H1 (cell line): ENCODE data around the gene KPNA6. TPM values are rescaled to one million over a fixed set of nuclear protein-coding genes. Genes with fewer than 3 reads are reported as not detected.
A peak's percentile ranks its signal among the peaks of the same experiment; 100 is the strongest.

Source experiments
- CTCF ChIA-PET: fragments of 300-600 bp; sonication (Branson Sonifier 250); formaldehyde crosslinking; loops from one replicate; lab custom pipeline; 2021; ENCODE audit not compliant: partially characterized antibody; lab: Charles Lee
- POLR2A ChIA-PET: fragments of 300-600 bp; sonication (Branson Sonifier 250); formaldehyde crosslinking; loops from one replicate; lab custom pipeline; 2021; ENCODE audit warnings: inconsistent platforms; ENCODE audit not compliant: partially characterized antibody; lab: Charles Lee
- DNase-seq, 2 experiments: peaks; one replicate each; pipeline versions ENCODE4 v3.0.0 to v3.0.0-alpha.2; 2010 to 2022; ENCODE audit warnings: low spot score in 2 of 2, low read depth in 1 of 2, mixed read lengths in 1 of 2
- FAIRE-seq: peaks from 2 replicates; lab custom pipeline; 2011; peaks lifted over from hg19 to GRCh38; lab: Jason Lieb, UNC
- H2AFZ ChIP-seq: 2 replicates; pipeline ENCODE4 v1.8.1; 2012; ENCODE audit warnings: low read length, inconsistent platforms
- H2AK5ac ChIP-seq: 2 replicates; pipeline ENCODE4 v1.6.1; 2013; ENCODE audit warnings: low read depth, low read length
- H2BK120ac ChIP-seq: replicated peaks from 2 replicates; pipeline ENCODE3; 2013; ENCODE audit warnings: low read depth, low read length, inconsistent platforms
- H2BK12ac ChIP-seq: 2 replicates; pipeline ENCODE4 v1.6.1; 2013; ENCODE audit warnings: low read depth, low read length
- H2BK15ac ChIP-seq: 2 replicates; pipeline ENCODE4 v1.6.1; 2013; ENCODE audit warnings: low read length
- H2BK20ac ChIP-seq: 2 replicates; pipeline ENCODE4 v1.6.1; 2013; ENCODE audit warnings: low read length
- H2BK5ac ChIP-seq: 2 replicates; pipeline ENCODE4 v1.6.1; 2013; ENCODE audit warnings: low read depth, low read length
- H3K14ac ChIP-seq: 2 replicates; pipeline ENCODE4 v1.6.1; 2013; ENCODE audit warnings: inconsistent platforms; ENCODE audit not compliant: insufficient read length
- H3K18ac ChIP-seq: 2 replicates; pipeline ENCODE4 v1.6.1; 2013; ENCODE audit warnings: low read length; ENCODE audit errors: extremely low read depth
- H3K23ac ChIP-seq: 2 replicates; pipeline ENCODE4 v1.6.1; 2013; ENCODE audit warnings: inconsistent platforms; ENCODE audit not compliant: insufficient read length
- H3K23me2 ChIP-seq: 2 replicates; pipeline ENCODE4 v1.6.1; 2013; ENCODE audit warnings: low read depth, low read length
- H3K27ac ChIP-seq: 2 replicates; pipeline ENCODE4 v1.6.1; 2011; ENCODE audit warnings: low read depth, low read length, inconsistent platforms
- H3K27me3 ChIP-seq, 4 experiments: replicated peaks in 1 of 4; 1 replicate in 1 of 4; 2 replicates in 3 of 4; pipeline versions ENCODE4 v1.6.1 to v1.8.1; 2011 to 2013; ENCODE audit warnings: low read length in 3 of 4, mild to moderate bottlenecking in 3 of 4, inconsistent platforms in 2 of 4, mixed read lengths in 2 of 4, moderate library complexity in 1 of 4; ENCODE audit not compliant: control insufficient read depth in 3 of 4, insufficient read depth in 3 of 4; ENCODE audit errors: extremely low read depth in 1 of 4
- H3K36me3 ChIP-seq, 4 experiments: 2 replicates each; pipeline versions ENCODE4 v1.6.1 to v1.8.1; 2011 to 2013; ENCODE audit warnings: mild to moderate bottlenecking in 4 of 4, low read length in 3 of 4, moderate library complexity in 2 of 4, control low read depth in 1 of 4, inconsistent platforms in 1 of 4; ENCODE audit not compliant: insufficient read depth in 4 of 4, control insufficient read depth in 2 of 4
- H3K4ac ChIP-seq: replicated peaks from 2 replicates; pipeline ENCODE3; 2013; ENCODE audit warnings: low read length, low read depth, mixed read lengths, inconsistent platforms; ENCODE audit not compliant: insufficient read length
- H3K4me1 ChIP-seq, 4 experiments: replicated peaks in 1 of 4; 1 replicate in 1 of 4; 2 replicates in 3 of 4; pipeline versions ENCODE4 v1.6.1 to v1.8.1; 2011 to 2013; ENCODE audit warnings: low read length in 3 of 4, inconsistent platforms in 2 of 4, mixed read lengths in 1 of 4; ENCODE audit not compliant: insufficient read depth in 4 of 4, control insufficient read depth in 3 of 4
- H3K4me2 ChIP-seq, 2 experiments: 2 replicates each; pipeline versions ENCODE4 v1.6.1 to v1.8.1; 2011 to 2013; ENCODE audit warnings: low read depth in 2 of 2, low read length in 2 of 2, control low read depth in 1 of 2, inconsistent platforms in 1 of 2, mild to moderate bottlenecking in 1 of 2; ENCODE audit not compliant: insufficient read depth in 1 of 2
- H3K4me3 ChIP-seq, 4 experiments: fragments of 200-600, 300-600 bp in 1 of 4; sonication (generic), shearing (Covaris generic), sonication (Bioruptor Twin) in 1 of 4; 2 replicates each; pipeline versions ENCODE4 v1.5.1 to v1.8.1; 2011 to 2016; ENCODE audit warnings: low read length in 4 of 4, low read depth in 3 of 4, control low read depth in 2 of 4, inconsistent platforms in 2 of 4, mild to moderate bottlenecking in 2 of 4, mixed read lengths in 1 of 4, moderate library complexity in 1 of 4; ENCODE audit not compliant: insufficient read depth in 2 of 4; ENCODE audit errors: extremely low read depth in 1 of 4
- H3K56ac ChIP-seq: replicated peaks from 2 replicates; pipeline ENCODE3; 2013; ENCODE audit warnings: low read depth, mild to moderate bottlenecking, mixed read lengths, low read length, inconsistent platforms; ENCODE audit not compliant: insufficient read length
- H3K79me1 ChIP-seq: 2 replicates; pipeline ENCODE4 v1.6.1; 2013; ENCODE audit warnings: low read depth, low read length, control low read depth
- H3K79me2 ChIP-seq, 2 experiments: 2 replicates each; pipeline versions ENCODE4 v1.6.1 to v1.8.1; 2012 to 2013; ENCODE audit warnings: low read length in 2 of 2, mild to moderate bottlenecking in 2 of 2, inconsistent platforms in 1 of 2; ENCODE audit not compliant: insufficient read depth in 2 of 2, control insufficient read depth in 1 of 2
- H3K9ac ChIP-seq, 4 experiments: replicated peaks in 1 of 4; 1 replicate in 1 of 4; 2 replicates in 3 of 4; pipeline versions ENCODE4 v1.6.1 to v1.8.1; 2011 to 2013; ENCODE audit warnings: low read depth in 3 of 4, low read length in 3 of 4, control low read depth in 2 of 4, mild to moderate bottlenecking in 2 of 4, moderate library complexity in 2 of 4, inconsistent platforms in 1 of 4; ENCODE audit errors: extremely low read depth in 1 of 4
- H3K9me3 ChIP-seq, 2 experiments: 2 replicates each; pipeline versions ENCODE4 v1.6.1 to v1.8.1; 2012 to 2013; ENCODE audit warnings: mild to moderate bottlenecking in 2 of 2, moderate library complexity in 2 of 2, control low read depth in 1 of 2, inconsistent platforms in 1 of 2, low read depth in 1 of 2, low read length in 1 of 2, mixed read lengths in 1 of 2; ENCODE audit not compliant: insufficient read depth in 2 of 2
- H4K20me1 ChIP-seq, 2 experiments: replicated peaks in 1 of 2; 2 replicates each; pipeline versions ENCODE3 to v1.8.1; 2011 to 2013; ENCODE audit warnings: inconsistent platforms in 2 of 2, low read length in 2 of 2, mild to moderate bottlenecking in 1 of 2; ENCODE audit not compliant: insufficient read depth in 2 of 2, control insufficient read depth in 1 of 2
- H4K5ac ChIP-seq: 2 replicates; pipeline ENCODE4 v1.6.1; 2013; ENCODE audit warnings: low read length, low read depth, mixed read lengths, inconsistent platforms; ENCODE audit not compliant: insufficient read length
- H4K8ac ChIP-seq: 2 replicates; pipeline ENCODE4 v1.8.0; 2013; ENCODE audit warnings: mild to moderate bottlenecking, moderate library complexity, low read length, inconsistent platforms; ENCODE audit not compliant: insufficient read depth; ENCODE audit errors: extremely low read depth
- H4K91ac ChIP-seq: replicated peaks from 2 replicates; pipeline ENCODE3; 2013; ENCODE audit warnings: low read length, mixed read lengths, inconsistent platforms; ENCODE audit not compliant: insufficient read length
- POLR2A ChIP-seq, 2 experiments: IDR thresholded peaks; 1 replicate in 1 of 2; 2 replicates in 1 of 2; pipeline ENCODE4 v1.6.1; 2011; ENCODE audit warnings: low read depth in 2 of 2, low read length in 2 of 2, mild to moderate bottlenecking in 2 of 2; ENCODE audit errors: control extremely low read depth in 1 of 2
- POLR2AphosphoS5 ChIP-seq: IDR thresholded peaks from 2 replicates; pipeline ENCODE4 v1.6.1; 2011; ENCODE audit warnings: low read depth, low read length
- WGBS, 2 experiments: shearing (Covaris generic) in 1 of 2; methylation state at CpG; one replicate each; pipeline versions ENCODE4 v1.1.6 to v1.1.7; 2013 to 2015; ENCODE audit warnings: low lambda C conversion rate in 2 of 2, mixed read lengths in 2 of 2, inconsistent platforms in 1 of 2, low coverage in 1 of 2, missing lambda C conversion rate in 1 of 2; ENCODE audit not compliant: insufficient replicate concordance in 2 of 2, insufficient coverage in 1 of 2, insufficient read length in 1 of 2; ENCODE audit errors: extremely low coverage in 1 of 2, missing lambda C conversion rate in 1 of 2; 5-methylcytosine and 5-hydroxymethylcytosine counted together
- polyA plus RNA-seq, 7 experiments: library from polyadenylated mRNA; depleted of rRNA in 3 of 7; stranded (reverse) in 5 of 7; unstranded in 2 of 7; fragments of >200 nt in 5 of 7; fragments of 200-250 nt in 2 of 7; gene quantifications; 1 replicate in 5 of 7; 2 replicates in 1 of 7; 4 replicates in 1 of 7; pipeline versions ENCODE4 v1.2.1 to v1.2.3, GENCODE V29; 2011 to 2013; ENCODE audit warnings: missing spikeins in 2 of 7, mixed read lengths in 2 of 7
- total RNA-seq: library from RNA; stranded (reverse); fragmentation: NEBNext Ultra II Directional; extraction: Animal tissue kit (Norgen Biotek cat#: 25700); gene quantifications from 2 replicates; pipeline ENCODE4 v1.2.1, GENCODE V29; 2021

Gene KPNA6
- total and polyA plus RNA-seq, 2 of the 8 experiments (the other 6 are each of a cell fraction or from before 2014, with no cell fraction given): 24.2 to 120 TPM

DNA sequence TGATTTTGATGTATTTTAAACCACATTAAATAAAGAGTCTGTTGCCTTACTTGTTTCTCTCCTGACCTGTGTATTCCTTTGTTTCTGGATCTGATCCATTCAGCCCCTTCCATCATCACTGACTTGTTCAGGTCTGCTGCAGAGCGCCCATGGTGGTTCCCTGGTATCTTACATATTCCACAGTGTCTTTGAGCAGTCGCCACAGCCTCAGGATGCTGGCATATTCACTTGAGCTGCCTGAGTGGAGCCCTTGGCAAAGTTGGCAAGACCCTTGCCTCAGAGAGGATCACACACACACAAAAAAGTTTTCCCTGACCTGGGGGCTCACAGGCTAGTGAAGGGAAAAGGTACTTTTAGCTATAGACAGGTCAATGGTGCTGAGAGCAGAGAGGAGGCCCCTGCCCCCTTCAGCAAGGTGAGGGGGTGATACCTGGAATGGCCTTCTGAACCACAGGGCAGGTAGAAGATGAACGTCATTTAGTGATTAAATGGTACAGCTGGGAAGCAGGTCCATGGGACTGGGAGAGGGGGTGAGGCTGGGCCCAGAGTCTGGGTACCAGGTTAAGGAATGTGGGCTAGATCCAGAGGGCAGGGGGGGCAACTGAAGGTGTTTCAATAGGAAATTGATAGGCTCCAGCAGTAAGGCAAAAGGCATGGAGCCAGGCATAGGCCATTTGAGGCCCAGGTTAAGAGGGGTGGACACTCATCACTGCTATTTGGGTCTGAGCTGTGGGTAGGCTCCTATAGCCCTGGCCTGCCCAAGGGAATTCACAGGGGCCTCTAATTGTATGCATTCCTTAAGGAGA is 90.6 kb downstream of the KPNA6 start:
- Histone ChIP-seq H3K56ac (no peak overlapping the region), H3K27ac (no peak overlapping the region), H4K8ac (no peak overlapping the region), H3K79me2 (no peaks in the 10 kb centered on the region), H2BK20ac (no peak overlapping the region), H3K4me1 (peaks cover 13 to 28% (median 18%) of the 10 kb centered on the region in 4 experiments), H4K5ac (no peak overlapping the region), H3K4me2 (peak overlapping the region; percentile 5 to 92; a peak in 2 of 4 replicates), H2AFZ (no peak overlapping the region), H3K9ac (no peak overlapping the region), H3K79me1 (0 out of 2 replicates have a peak, but pooled peaks cover 3% of the 10 kb centered on the region), H3K4me3 (no peak overlapping the region), H2BK5ac (0 out of 2 replicates have a peak overlapping the region, but pooled peaks have one; percentile 2), H2AK5ac (no peak overlapping the region), H4K20me1 (peaks cover 6 to 8% of the 10 kb centered on the region in 2 experiments), H3K36me3 (peaks cover 22 to 43% (median 33%) of the 10 kb centered on the region in 4 experiments; a peak in 7 of 8 replicates), H3K23ac (no peak overlapping the region), H3K27me3 (no peaks in the 10 kb centered on the region; a peak in 1 of 7 replicates), H2BK12ac (no peak overlapping the region), H3K23me2 (peaks cover 9% of the 10 kb centered on the region; the same call in 1 of the 2 replicates), H3K9me3 (no peaks in the 10 kb centered on the region), H2BK15ac (no peak overlapping the region), H3K4ac (no peak overlapping the region), H3K14ac (no peak overlapping the region), H2BK120ac (no peak overlapping the region), H4K91ac (no peak overlapping the region), H3K18ac (no peak overlapping the region)
- FAIRE-seq (no peak), DNase-seq (no peak)
- ChIA-PET POLR2A (interaction anchor here (0.7 to 21.3 kb wide), 20 partner anchors 10 to 164 kb away, joined by 3 to 332 read pairs (median 4); partner anchors contain the start of genes DCDC2B, FAM229A, IQCC and KPNA6), CTCF (interaction anchor here (0.9 to 4.2 kb wide), 5 partner anchors 15 to 50 kb away, joined by 3 to 25 read pairs (median 8); no protein-coding TSS in a partner anchor)
- TF ChIP-seq POLR2A (IDR thresholded peaks at IDR 0.05; ENCODE audit: control extremely low read depth in 1 of 2, low read depth in 2 of 2, low read length in 2 of 2) (peak in 1 of 2 experiments; percentile 33; a peak in 1 of 3 replicates), POLR2AphosphoS5 (no peak)
- 89% methylated on average over 3 of the region's 3 CpGs; no CpG with 5 or more reads in 1 of the 2 experiments for WGBS, 2 experiments
